Stimulated activated CD4-positive, alpha-beta T cell treated with anti-CD3 and anti-CD28 coated beads, Interleukin-2, amount 100 ng/mL, for 48 hours (primary cell): ENCODE data around the gene RIPOR3.
"Not testable (repeated sequence)": the region's sequence is repeated elsewhere in the genome, so short reads cannot be mapped to it uniquely, and the experiment has no call there.

Experiments
- DNase-seq, 2 donors: peaks; one replicate each; pipeline ENCODE4 v3.0.0-alpha.2; 2020

The RIPOR3 gene

DNA sequence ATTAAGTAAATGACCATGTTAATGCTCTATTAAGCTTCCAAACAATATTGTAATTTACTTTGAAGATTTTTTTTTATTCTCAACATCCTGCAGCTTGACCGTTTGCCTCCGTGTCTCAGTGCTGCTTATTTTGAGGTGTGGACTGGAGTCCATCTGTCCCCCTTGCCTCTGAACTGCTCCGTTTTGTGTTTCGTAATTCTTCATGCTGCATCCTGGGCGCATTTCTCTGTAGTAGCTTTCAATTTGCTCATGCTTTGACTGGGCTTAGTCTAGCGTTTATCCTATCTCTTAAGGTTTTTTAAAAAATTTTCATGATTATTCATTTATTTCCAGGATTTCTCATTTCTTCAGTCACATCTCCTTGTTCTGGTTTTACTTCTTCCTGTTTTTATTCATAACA lies 143.4 kb downstream of the RIPOR3 start:
- DNase-seq: no peak

DNA sequence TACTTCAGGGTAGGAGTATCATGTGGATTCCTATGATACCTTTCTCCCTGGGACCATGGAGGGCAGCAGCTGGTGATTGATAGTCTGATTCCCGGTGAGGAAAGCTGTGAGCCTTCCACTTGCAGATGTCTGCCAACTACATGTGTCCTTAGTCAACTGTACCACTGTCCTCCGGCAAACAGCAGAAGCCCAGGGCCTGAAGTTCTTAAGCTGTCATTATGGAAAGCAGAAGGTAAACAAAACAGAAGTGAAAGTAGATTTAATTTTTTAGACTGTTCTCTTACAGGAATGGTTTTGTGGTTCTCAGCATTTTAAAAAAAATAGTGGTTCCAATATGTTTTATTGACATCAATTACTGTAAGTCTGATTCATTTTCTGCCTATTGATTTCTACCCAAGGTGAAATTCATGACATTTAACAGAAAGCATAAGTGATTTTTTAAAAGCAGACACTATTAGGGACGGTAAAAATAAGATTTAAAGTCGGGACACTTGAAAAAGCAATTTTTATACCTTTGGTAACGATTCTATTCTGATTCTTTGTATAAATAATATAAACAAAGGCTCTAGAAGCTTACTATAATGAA lies 144.5 kb downstream of the RIPOR3 start:
- DNase-seq: no peak

DNA sequence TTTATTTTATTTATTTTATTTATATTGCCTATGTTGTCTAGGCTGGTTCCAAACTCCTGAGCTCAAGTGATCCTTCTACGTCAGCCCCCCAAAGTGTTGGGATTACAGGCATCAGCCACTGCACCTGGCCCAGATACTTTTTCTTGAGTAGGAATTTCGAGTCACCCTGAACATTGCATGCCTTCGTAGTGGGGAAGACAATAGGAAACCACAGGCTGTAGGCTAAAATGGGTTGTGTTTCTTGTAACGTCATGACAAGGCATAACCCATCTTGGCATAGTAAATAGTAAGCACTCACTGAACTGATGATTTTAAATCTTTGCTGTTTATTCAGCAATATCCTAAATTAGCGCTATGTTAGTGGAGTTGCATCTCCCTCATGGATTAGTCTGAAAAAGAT lies 146.2 kb downstream of the RIPOR3 start:
- DNase-seq: no peak

DNA sequence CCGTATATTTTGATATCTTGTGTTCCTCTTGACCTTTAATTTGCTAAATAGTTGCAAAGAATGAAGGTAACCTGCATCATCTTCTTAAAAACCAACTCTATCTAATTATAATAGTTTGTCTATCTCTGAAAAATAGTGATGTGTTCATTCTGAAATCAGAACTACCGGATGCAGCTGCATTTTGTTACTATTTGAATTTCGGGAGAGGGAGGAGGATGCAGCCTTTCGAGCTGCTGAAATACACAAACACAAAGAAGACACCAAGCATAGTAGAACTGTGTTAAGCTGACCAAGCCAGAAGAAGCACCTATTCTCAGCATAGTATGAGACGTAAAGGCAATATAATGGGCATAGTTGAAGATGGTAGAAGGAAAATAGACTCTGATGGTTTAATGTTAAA lies 148.0 kb downstream of the RIPOR3 start:
- no peak for DNase-seq

DNA sequence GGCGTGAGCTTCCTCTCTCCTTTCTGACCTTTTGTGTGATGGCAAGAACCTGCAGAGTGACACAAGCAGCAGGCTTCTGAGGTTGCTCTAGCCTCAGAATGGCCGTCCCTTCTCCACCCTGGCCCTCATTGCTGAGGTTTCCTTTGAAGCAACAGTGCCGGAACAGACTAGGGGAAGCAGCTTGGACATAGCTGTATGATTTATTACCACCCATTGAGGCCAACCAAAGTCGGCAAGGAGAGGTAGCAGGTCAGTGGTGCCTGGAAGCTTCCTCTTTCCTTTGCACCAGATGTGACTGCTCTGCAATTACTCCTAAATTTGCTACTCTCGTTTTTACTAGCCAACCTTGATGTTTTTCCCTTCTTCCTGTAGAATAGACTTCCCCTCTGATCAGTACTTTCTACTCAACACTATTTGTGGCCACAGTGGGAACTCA lies 149.7 kb downstream of the RIPOR3 start:
- DNase-seq: no peak

DNA sequence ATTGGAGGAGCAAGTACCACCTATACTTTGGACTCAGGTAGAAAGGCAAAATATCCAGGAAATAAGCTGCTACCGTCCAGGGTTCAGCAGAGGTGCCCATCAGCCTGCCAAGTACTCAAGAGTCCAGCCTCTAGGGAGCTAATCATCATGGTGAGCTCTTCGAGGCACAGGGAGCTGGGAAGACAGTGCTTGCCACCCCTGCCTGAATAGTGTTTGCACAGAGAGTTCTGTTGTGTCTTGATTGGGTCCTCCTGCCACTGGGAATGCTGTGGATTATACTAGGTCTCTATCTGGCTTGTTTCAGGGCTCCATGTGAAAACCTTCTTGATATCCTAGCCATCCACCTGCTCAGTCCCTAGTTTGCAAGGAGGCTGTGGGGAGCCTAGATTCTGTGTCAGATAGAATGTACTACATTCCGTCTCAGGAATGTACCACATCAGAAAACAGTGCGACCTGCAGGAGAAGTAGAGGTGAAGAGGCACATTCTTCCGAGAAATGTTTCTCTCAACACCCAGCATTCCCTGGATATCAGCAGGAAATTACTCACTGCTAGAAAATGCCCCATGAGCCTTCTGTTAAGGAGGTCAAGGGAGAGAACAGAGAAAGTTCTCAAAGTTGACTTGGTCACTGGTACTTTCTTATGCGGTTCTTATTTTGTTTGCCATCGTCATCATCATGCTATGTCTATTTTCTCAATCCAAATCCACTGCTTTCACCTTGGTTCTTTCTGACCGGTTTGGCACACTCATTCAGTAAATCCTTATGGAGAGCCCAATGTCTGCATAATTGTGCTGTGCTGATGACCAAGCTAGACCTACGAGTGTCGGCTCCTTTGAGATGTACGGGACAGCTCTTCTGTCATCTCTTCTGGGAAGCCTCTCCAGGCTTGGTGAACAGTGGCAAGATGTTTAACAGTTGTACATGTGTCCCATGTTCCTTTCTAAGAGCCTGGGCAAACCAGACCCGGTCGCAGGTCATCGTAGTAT lies 150.4 kb downstream of the RIPOR3 start:
- DNase-seq: no peak

DNA sequence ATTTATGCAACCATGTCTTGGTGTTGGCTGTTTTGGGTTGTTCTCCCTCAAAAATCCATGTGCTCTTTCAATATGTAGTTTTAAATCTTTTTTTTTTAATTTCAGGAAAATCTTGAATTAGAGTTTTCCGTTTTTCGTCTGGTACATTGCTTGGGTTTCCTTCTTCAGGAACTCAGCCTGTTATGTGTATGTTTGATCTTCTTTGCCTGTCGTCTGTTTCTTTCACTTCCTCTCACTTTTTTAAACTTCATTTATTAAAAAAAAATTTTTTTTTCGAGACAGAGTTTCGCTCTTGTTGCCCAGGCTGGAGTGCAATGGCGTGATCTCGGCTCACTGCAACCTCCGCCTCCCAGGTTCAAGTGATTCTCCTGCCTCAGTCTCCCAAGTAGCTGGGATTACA lies 151.5 kb downstream of the RIPOR3 start:
- DNase-seq: not testable (repeated sequence)

DNA sequence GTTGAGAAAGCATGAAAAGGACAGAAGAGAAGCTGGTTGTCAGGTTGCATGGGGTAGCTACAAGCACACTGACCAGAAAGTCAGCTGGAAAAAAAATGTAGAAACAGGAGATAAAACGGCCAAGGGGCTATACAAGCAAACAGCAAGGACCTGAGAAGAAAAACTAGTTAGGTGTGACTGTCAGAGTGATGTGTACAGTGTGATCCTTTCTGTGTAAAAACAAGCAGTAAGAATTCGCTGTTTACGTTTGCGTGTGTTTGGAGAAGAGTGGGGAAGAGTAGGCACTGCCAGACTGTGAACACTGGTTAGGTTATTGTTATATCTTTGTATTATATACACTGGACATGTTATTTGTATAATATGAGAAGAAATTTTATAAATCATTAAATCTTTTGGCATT lies 153.1 kb downstream of the RIPOR3 start:
- no peak for DNase-seq

DNA sequence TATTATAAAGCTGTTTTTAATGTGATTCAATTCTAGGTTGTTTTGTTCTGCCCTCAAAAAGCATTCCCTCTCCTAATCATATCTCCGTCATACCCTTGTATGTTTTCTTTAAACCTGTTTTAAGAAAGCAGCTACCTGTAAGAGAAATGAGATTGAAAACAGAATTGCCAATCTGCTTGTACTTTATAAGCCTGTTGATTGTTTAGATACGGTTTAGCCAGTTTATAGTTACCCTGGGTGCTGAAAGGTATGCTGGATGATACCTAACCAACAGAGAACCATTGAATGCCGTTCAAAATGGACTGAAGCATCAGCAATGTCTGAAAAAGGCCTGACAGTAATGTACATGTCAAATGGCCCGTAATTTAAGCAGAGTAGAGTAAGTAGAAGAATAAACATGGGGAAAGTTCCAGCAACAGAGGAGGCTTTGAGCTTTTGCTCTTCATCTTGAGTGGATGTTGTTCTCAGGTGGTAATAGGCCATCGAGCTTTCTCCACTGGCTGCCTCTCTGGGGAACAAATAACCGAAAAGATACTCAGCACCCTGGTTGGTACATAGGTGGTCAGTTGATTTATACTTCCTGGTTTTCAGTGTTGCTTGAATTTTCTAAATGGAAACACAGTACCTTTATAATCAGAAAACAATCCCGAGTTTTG lies 153.7 kb downstream of the RIPOR3 start:
- DNase-seq: no peak

DNA sequence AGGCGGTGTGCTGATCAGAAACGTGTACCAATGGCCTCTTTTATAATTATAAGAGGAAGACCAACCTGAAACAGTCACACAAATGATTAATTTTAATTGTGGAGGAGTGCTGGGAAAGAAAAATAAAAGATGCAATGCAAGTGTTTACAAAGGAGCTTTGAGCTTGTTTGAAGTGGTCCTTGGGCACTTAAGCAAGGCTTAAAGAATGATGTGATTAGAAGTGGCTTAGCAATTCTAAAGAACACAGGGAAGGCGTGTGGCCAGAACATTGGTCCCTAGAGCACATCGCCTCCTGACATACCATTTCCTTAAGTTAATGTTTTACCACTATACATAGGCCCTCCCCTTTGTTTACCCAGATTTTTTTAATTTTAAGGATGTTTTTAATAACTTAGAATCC lies 155.0 kb downstream of the RIPOR3 start:
- no peak for DNase-seq
